ENCODE measurements around the gene S100A14.

S100A14 gene

DNA sequence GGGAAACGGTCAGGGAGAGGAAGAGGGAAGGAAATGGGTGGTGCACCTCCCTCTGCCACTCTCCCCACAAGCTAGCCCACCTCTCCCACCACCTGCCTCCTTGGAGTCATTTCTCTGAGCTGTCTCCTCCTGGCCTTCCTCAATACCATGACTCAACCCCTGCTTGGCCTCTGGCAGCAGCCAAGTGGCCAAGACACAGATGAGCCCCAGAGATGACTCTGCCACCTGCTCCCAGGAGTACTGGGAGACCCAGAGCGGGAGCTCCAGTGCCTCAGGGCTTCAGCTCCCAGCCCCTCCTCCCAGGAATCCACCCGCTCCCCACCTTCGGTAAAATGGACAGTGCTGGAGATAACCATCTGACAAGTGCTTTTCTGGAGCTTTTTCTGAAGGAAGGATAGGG, 5.8 kb downstream of the S100A14 start:
- TF ChIP-seq CTCF (IDR thresholded peaks at IDR 0.05; ENCODE audit: unreplicated experiment in 3 of 3): no peak
- no peaks in the 10 kb centered on the region for H3K27me3 Mint-ChIP-seq (ENCODE audit: low read depth)
- peak overlapping the region in 1 of 3 experiments; percentile 81 for H3K4me3 Mint-ChIP-seq
- H3K4me1 Mint-ChIP-seq: peaks cover 62% of the 10 kb centered on the region
- no peaks in the 10 kb centered on the region for H3K9me3 Mint-ChIP-seq
- peak overlapping the region; percentile 87 to 97 (median 92) for H3K27ac Mint-ChIP-seq
- H3K36me3 Mint-ChIP-seq (ENCODE audit: low read depth): peaks cover 4% of the 10 kb centered on the region

DNA sequence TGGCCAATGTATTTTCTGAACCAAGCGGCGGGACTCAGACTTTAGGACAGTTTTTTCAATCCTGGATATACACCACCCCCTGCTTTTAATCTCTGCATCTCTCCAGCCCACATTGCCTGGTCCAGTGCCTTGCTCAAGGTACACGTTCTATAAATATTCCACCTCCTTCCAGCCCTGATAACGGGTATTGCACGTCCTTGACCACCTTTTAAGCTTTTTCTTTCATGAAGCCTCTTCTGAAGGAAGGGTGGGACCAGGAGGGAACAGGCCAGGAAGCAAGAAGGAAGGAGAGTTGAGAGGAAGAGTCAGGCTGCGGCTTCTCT, 6.6 kb downstream of the S100A14 start:
- no peaks in the 10 kb centered on the region for H3K9me3 Mint-ChIP-seq
- H3K4me3 Mint-ChIP-seq: peak overlapping the region; percentile 68 to 81 (median 81)
- peak overlapping the region; percentile 87 to 97 (median 92) for H3K27ac Mint-ChIP-seq
- TF ChIP-seq CTCF (IDR thresholded peaks at IDR 0.05; ENCODE audit: unreplicated experiment in 3 of 3): no peak
- H3K36me3 Mint-ChIP-seq (ENCODE audit: low read depth): peaks cover 7% of the 10 kb centered on the region
- no peaks in the 10 kb centered on the region for H3K27me3 Mint-ChIP-seq (ENCODE audit: low read depth)
- peaks cover 59% of the 10 kb centered on the region for H3K4me1 Mint-ChIP-seq

DNA sequence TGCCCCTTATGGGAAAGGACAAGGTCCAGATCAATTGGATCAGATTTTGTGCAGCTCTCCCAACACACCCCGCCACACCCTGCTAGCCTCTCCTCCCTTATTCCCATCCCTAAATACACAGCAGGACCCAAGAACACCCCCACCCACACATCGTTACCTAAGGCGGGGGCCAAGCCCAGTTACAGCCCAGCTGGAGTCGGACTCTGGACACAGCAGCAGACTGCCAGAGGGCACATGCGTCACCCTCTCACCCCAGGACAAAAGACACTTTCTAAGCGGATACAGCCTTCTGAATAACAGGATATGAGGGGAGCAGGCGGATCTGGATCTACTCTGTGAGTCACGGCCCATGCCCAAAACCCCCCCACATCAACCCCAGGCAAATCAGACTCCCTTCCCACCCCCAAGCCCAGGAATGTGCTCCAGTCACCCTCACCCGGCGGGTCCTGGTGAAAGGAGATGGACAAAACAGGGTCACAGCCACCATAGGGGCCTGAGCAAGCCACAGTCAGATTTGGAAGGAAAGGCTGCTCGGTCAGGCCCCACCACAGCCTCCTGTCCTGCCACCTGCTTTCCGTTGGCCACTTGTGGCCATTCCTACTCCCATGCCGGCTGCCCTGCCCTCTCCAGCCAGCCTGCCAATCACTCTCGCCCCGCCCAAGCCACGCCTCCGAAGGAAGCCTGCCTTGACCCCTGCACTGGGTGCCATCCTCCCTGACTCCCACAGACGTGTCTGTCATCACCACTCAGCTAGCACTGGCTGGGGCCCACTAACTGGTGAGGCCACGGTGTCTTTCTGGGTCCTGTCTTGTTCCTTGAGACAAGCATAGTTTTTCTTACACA, 7.2 kb downstream of the S100A14 start:
- H3K9me3 Mint-ChIP-seq: no peaks in the 10 kb centered on the region
- H3K27ac Mint-ChIP-seq: peak overlapping the region; percentile 87 to 97 (median 92)
- peak overlapping the region; percentile 68 to 81 (median 81) for H3K4me3 Mint-ChIP-seq
- no peaks in the 10 kb centered on the region for H3K27me3 Mint-ChIP-seq (ENCODE audit: low read depth)
- no peak for TF ChIP-seq CTCF (IDR thresholded peaks at IDR 0.05; ENCODE audit: unreplicated experiment in 3 of 3)
- peaks cover 7% of the 10 kb centered on the region for H3K36me3 Mint-ChIP-seq (ENCODE audit: low read depth)
- peaks cover 53% of the 10 kb centered on the region for H3K4me1 Mint-ChIP-seq

- Mint-ChIP-seq H3K27me3 (ENCODE audit: low read depth) (no peaks in the 10 kb centered on the region), H3K4me1 (peaks cover 47% of the 10 kb centered on the region), H3K27ac (peak overlapping the region; percentile 87 to 97 (median 92)), H3K4me3 (peak overlapping the region; percentile 27 to 53 (median 44)), H3K36me3 (ENCODE audit: low read depth) (peaks cover 7% of the 10 kb centered on the region), H3K9me3 (no peaks in the 10 kb centered on the region)
- TF ChIP-seq CTCF (IDR thresholded peaks at IDR 0.05; ENCODE audit: unreplicated experiment in 3 of 3): no peak
Measured at GRCh38 chr1:153608089-153608682, 7.9 kb downstream of the S100A14 start.

GRCh38 chr1:153607381-153607780, 8.7 kb downstream of the S100A14 start:
- Mint-ChIP-seq H3K4me1 (peaks cover 50% of the 10 kb centered on the region), H3K4me3 (peak overlapping the region in 1 of 3 experiments; percentile 53), H3K9me3 (no peaks in the 10 kb centered on the region), H3K27me3 (ENCODE audit: low read depth) (no peaks in the 10 kb centered on the region), H3K27ac (peak overlapping the region in 2 of 3 experiments; percentile 69 to 83), H3K36me3 (ENCODE audit: low read depth) (peaks cover 7% of the 10 kb centered on the region)
- TF ChIP-seq CTCF (IDR thresholded peaks at IDR 0.05; ENCODE audit: unreplicated experiment in 3 of 3): no peak
